Mesothelial cell of epicardium (in vitro differentiated cells): Measurements from ENCODE around the gene KRTAP13-1. TPM values are rescaled to one million over a fixed set of nuclear protein-coding genes. Genes with fewer than 3 reads are reported as not detected.
A peak's percentile ranks its signal among the peaks of the same experiment; 100 is the strongest.

Experiments used
- DNase-seq, 2 experiments: peaks; one replicate each; pipeline ENCODE4 v3.0.0; 2021; ENCODE audit warnings: low spot score in 2 of 2; ENCODE audit not compliant: unreplicated experiment in 2 of 2
- H3K27ac Mint-ChIP-seq: 2 replicates; pipeline ENCODE4 v1.8.0; 2021; ENCODE audit warnings: mixed read lengths
- H3K27me3 Mint-ChIP-seq: 2 replicates; pipeline ENCODE4 v1.8.0; 2021; ENCODE audit warnings: low read depth, mixed read lengths
- H3K36me3 Mint-ChIP-seq: 2 replicates; pipeline ENCODE4 v1.8.0; 2021; ENCODE audit warnings: mixed read lengths
- H3K4me1 Mint-ChIP-seq: 2 replicates; pipeline ENCODE4 v1.8.0; 2021; ENCODE audit warnings: mixed read lengths
- H3K4me3 Mint-ChIP-seq: 2 replicates; pipeline ENCODE4 v1.8.0; 2021; ENCODE audit warnings: mild to moderate bottlenecking, moderate library complexity, mixed read lengths
- H3K9me3 Mint-ChIP-seq: 2 replicates; pipeline ENCODE4 v1.8.0; 2021; ENCODE audit warnings: mixed read lengths
- total RNA-seq: library from RNA; stranded (reverse); gene quantifications from 3 replicates; pipeline ENCODE4 v1.2.1, GENCODE V29; 2021
- TF ChIP-seq, protein P1 (sequence below): fragments of 200-600 bp; sonication (generic); IDR thresholded peaks from one replicate; pipeline ENCODE4 v1.5.0; 2021; ENCODE audit warnings: antibody characterized with exemption; ENCODE audit not compliant: unreplicated experiment

Gene KRTAP13-1
- total RNA-seq, 1 donor from 2014 or later: not detected

GRCh38 chr21:30355906-30356305, 39.9 kb upstream of the KRTAP13-1 start:
- TF ChIP-seq, protein P1, sequence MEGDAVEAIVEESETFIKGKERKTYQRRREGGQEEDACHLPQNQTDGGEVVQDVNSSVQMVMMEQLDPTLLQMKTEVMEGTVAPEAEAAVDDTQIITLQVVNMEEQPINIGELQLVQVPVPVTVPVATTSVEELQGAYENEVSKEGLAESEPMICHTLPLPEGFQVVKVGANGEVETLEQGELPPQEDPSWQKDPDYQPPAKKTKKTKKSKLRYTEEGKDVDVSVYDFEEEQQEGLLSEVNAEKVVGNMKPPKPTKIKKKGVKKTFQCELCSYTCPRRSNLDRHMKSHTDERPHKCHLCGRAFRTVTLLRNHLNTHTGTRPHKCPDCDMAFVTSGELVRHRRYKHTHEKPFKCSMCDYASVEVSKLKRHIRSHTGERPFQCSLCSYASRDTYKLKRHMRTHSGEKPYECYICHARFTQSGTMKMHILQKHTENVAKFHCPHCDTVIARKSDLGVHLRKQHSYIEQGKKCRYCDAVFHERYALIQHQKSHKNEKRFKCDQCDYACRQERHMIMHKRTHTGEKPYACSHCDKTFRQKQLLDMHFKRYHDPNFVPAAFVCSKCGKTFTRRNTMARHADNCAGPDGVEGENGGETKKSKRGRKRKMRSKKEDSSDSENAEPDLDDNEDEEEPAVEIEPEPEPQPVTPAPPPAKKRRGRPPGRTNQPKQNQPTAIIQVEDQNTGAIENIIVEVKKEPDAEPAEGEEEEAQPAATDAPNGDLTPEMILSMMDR: no peak
- Mint-ChIP-seq H3K4me3 (no peak overlapping the region), H3K36me3 (no peaks in the 10 kb centered on the region), H3K9me3 (no peaks in the 10 kb centered on the region), H3K4me1 (no peaks in the 10 kb centered on the region), H3K27ac (no peak overlapping the region), H3K27me3 (peaks cover 27% of the 10 kb centered on the region)
- no peak for DNase-seq

DNA sequence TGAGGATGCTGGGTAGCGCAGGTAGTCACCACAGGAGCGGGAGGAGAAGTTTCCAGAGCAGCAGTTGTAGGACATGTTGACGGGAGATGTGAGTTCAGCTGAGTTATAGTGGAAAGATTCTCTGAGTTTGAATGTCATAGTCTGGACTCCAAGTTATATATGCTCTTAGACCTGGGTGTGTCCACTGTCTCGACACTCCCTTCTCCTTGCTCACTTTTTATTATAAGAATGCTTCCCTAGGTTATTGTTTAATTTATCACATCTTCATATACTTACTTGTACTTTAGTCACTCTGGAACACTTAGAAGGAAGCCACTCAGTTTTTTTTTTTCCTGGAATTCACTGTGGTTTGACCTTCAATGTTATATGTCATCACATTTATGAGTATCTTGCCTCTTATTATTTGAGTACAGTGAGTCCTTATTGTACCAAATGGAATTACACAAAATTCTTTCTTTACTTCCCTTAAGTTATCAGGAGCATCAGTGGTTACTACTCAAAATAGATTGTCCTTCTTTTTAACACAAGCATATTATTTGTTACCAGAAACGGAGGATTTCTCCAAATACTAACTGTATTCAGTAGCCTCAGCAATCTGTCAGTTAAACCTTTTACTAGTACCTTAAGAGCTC, 23.6 kb upstream of the KRTAP13-1 start, which contains the start of gene KRTAP13-2:
KRTAP13-2 (minus strand) TSS at position 133 of the 632 bp plus-strand sequence; CDS start at position 75, 58 bp downstream.
- Mint-ChIP-seq H3K4me3 (no peak within 1 kb of the TSS), H3K4me1 (no peaks in the 10 kb centered on the region), H3K27ac (no peak within 1 kb of the TSS), H3K36me3 (no peaks in the 10 kb centered on the region), H3K9me3 (no peaks in the 10 kb centered on the region), H3K27me3 (peaks cover 13% of the 10 kb centered on the region)
- TF ChIP-seq, protein P1: no peak
- no peak for DNase-seq

DNA sequence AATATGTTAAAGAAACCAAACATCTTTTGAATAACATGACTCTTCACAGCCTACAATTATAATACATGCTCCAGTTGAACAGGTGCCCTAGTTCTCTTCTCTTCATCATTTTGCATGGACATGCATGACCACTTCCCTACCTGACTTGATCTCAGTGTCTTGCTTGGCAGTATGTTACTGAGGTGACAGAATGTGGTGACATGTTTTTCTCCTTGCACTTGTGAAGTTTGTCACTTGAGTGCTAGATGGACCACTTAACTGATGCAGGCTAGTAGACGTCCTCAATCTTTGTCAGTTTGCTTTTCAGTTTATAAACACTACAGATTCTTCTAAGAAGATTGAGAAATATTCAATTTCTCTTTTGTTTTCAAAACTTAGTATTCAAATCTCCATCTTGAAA, 13.6 kb upstream of the KRTAP13-1 start:
- Mint-ChIP-seq H3K9me3 (peaks cover 6% of the 10 kb centered on the region), H3K27me3 (peaks cover 2% of the 10 kb centered on the region)
- DNase-seq: no peak

GRCh38 chr21:30391492-30392025, 4.3 kb upstream of the KRTAP13-1 start:
- Mint-ChIP-seq H3K4me1 (peaks cover 4% of the 10 kb centered on the region), H3K27ac (no peak overlapping the region), H3K27me3 (peaks cover 4% of the 10 kb centered on the region)

More for the DNA sequence above, 13.6 kb upstream of the KRTAP13-1 start:
- Mint-ChIP-seq H3K4me3 (no peak overlapping the region), H3K4me1 (no peaks in the 10 kb centered on the region), H3K36me3 (no peaks in the 10 kb centered on the region), H3K27ac (no peak overlapping the region)
- TF ChIP-seq, protein P1: no peak

GRCh38 chr21:30408782-30409494, 13.1 kb downstream of the KRTAP13-1 start:
- H3K27ac Mint-ChIP-seq: no peak overlapping the region
- H3K9me3 Mint-ChIP-seq: peaks cover 17% of the 10 kb centered on the region
- peak overlapping the region; percentile 60 for H3K4me3 Mint-ChIP-seq
- DNase-seq: peak in 1 of 2 experiments; percentile 42
- peaks cover 12% of the 10 kb centered on the region for H3K27me3 Mint-ChIP-seq
- H3K36me3 Mint-ChIP-seq: no peaks in the 10 kb centered on the region
- H3K4me1 Mint-ChIP-seq: no peaks in the 10 kb centered on the region
- TF ChIP-seq, protein P1: no peak

More at GRCh38 chr21:30391492-30392025, 4.3 kb upstream of the KRTAP13-1 start:
- Mint-ChIP-seq H3K9me3 (peaks cover 16% of the 10 kb centered on the region), H3K36me3 (no peaks in the 10 kb centered on the region), H3K4me3 (no peak overlapping the region)
- TF ChIP-seq, protein P1: no peak
- no peak for DNase-seq
